Right ventricle myocardium superior (tissue), 1 donor: ENCODE results near the gene TRIM41. TPM values are rescaled to one million over a fixed set of nuclear protein-coding genes. Genes with fewer than 3 reads are reported as not detected.
A peak's percentile ranks its signal among the peaks of the same experiment; 100 is the strongest.

Experiments
- ATAC-seq: fragments of 200-7000 bp; cut with Tn5 transposase; one replicate; pipeline ENCODE4 v1.9.1; 2020; ENCODE audit warnings: mild to moderate bottlenecking; ENCODE audit not compliant: poor library complexity
- DNase-seq: peaks from one replicate; pipeline ENCODE4 v3.0.0-alpha.2; 2020
- intact Hi-C: fragments of 100-400 bp; cut with DNase I; formaldehyde crosslinking; loops from one replicate; pipeline ENCODE4 v1.11.2; 2022
- total RNA-seq: library from RNA; stranded (reverse); fragmentation: NEBNext Ultra II Directional; extraction: Animal tissue kit (Norgen Biotek cat#: 25700); gene quantifications from one replicate; pipeline ENCODE4 v1.2.1, GENCODE V29; 2021
- donor health status: DM: no; HTN: yes; CAD: no; lungs with severe emphysema.

The TRIM41 gene
- total RNA-seq, 1 donor from 2014 or later = 20.7 TPM

DNA sequence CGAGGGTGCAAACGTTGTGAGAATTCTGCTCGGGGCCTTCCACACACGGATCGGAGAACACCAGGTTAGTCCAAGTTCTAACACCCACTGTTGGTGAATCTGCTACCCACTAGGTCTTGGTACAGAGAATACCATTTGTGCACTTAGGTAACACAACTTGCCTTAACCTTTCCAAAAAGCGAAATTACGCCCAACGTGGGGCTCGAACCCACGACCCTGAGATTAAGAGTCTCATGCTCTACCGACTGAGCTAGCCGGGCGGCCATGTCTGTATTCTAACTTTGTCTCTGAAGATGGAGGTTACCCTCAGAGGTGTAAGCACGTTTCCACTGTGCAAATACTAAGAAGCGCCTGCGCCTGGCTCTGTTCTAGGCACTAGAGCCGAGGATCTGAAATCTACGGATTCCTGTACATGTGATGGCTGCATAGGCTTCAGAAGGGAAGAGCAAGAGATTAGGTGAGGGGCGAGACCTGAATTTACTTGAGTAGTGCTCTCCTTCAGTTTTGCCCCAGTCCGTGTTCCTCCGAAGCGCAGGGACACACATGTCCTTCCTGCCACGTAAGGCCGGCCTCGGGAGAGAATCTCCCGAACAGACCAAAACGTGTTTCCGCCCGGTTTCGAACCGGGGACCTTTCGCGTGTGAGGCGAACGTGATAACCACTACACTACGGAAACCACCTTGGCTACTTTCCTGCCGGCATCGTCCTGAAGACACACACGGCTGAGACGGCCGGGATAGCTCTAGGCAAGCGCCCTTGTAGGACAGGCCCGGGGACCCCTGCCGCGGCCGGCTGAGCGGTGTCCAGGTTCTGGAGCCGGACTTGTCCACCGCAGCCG, 1.1 kb upstream of the TRIM41 start:
- intact Hi-C loops = loop anchor here (2.0 to 5.0 kb wide), 2 partner anchors 15 to 35 kb away; no protein-coding TSS in a partner anchor
- ATAC-seq = peak; percentile 71

GRCh38 chr5:181222630-181223057, 437 bp upstream of the TRIM41 start:
- ATAC-seq (peak; percentile 3), DNase-seq (no peak)
- intact Hi-C loops = loop anchor here (2.0 to 5.0 kb wide), 2 partner anchors 16 to 35 kb away; no protein-coding TSS in a partner anchor

More for the DNA sequence above, 1.1 kb upstream of the TRIM41 start:
- DNase-seq = peak; percentile 95

- peak; percentile 2 for ATAC-seq
- intact Hi-C loops = loop anchor here (2.0 to 5.0 kb wide), 3 partner anchors 17 to 37 kb away; partner anchors contain the start of gene RACK1
- DNase-seq = peak; percentile 71
Measured at GRCh38 chr5:181223729-181224389, 778 bp downstream of the TRIM41 start.

- intact Hi-C loops = loop anchor here (2.0 to 5.0 kb wide), 2 partner anchors 18 to 37 kb away; partner anchors contain the start of gene RACK1
- DNase-seq (peak; percentile 48), ATAC-seq (no peak)
Measured at GRCh38 chr5:181224390-181225229, 1.5 kb downstream of the TRIM41 start.

- DNase-seq (no peak), ATAC-seq (no peak)
- intact Hi-C loops = no loop called here
Measured at GRCh38 chr5:181229996-181230395, 6.9 kb downstream of the TRIM41 start.

DNA sequence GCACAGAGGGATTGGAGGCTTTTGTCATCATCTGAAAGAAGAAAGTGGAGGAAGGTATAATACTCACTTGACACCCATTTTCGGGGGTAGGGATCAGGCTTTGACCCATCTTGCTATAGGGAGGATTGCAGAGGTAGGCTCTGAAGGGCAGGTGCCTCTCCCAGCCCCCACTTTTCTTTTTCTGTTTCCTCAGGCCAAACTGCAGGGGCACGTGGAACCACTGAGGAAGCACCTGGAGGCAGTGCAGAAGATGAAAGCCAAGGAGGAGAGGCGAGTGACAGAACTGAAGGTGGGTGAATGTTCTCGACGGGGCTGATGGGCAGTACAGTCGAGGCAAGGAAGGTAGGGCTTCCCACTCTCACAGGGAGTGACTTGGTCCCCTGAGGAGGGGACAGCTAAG, 7.5 kb downstream of the TRIM41 start:
- DNase-seq (no peak), ATAC-seq (no peak)
- intact Hi-C loops = no loop called here

DNA sequence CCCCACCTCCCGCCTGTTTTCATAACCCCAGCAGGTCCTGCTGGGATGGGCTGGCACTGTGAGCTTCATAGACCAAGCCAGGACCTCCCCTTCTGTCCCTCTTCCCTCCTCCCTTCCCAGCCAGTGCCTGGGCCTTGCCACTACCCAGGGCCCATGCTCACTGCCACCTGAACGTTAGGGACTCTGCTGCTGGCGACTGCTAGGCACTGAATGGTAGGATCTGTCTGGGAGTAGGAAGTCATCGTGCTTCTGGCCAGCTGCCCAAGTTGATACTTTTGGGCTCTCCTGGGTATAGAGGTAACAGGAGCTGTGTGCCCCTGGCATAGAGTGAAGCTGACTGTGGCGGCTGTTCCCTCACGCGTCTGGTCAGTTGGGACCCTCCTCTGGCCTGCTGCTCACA, 8.4 kb downstream of the TRIM41 start:
- intact Hi-C loops = no loop called here
- no peak for DNase-seq
- no peak for ATAC-seq

DNA sequence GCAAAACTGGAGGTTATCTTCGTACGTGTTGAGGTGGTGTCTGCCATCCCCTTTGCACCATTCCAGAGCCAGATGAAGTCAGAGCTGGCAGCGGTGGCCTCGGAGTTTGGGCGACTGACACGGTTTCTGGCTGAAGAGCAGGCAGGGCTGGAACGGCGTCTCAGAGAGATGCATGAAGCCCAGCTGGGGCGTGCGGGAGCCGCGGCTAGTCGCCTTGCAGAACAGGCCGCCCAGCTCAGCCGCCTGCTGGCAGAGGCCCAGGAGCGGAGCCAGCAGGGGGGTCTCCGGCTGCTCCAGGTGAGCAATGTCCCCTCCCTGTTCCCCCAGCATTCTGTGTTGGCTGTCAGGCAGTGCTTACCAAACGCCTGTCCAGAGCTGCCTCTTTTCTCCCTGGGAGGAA, 9.5 kb downstream of the TRIM41 start:
- DNase-seq (no peak), ATAC-seq (no peak)
- intact Hi-C loops = no loop called here

DNA sequence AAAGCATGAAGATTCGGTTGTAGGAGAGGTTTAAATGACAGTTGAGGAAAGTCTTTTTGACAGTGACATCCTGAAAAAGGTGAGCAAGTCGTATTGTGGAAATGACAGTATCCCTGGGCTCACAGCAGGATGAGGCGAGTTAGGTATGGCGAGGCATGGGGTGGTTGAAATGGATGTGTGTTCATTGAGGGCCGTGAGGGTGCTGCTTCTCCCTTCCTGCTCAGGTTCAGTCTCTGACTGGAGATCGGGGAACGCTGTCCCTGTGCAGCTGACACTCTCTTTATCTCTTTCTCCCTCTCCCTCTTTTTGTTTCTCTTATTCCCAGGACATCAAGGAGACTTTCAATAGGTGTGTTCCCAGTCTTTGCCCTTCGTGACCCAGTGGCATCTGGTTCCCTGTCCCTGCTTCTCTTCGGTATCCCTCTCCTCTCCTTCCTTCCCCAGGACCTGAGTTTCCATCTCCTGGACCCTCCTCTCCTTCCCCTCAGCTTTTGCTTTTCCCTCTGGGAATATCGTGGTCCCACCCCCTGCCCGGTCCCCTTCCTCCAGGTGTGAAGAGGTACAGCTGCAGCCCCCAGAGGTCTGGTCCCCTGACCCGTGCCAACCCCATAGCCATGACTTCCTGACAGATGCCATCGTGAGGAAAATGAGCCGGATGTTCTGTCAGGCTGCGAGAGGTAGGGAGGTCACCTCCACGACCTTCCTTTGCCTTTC, 10.2 kb downstream of the TRIM41 start:
- DNase-seq (no peak), ATAC-seq (no peak)
- intact Hi-C loops = no loop called here

DNA sequence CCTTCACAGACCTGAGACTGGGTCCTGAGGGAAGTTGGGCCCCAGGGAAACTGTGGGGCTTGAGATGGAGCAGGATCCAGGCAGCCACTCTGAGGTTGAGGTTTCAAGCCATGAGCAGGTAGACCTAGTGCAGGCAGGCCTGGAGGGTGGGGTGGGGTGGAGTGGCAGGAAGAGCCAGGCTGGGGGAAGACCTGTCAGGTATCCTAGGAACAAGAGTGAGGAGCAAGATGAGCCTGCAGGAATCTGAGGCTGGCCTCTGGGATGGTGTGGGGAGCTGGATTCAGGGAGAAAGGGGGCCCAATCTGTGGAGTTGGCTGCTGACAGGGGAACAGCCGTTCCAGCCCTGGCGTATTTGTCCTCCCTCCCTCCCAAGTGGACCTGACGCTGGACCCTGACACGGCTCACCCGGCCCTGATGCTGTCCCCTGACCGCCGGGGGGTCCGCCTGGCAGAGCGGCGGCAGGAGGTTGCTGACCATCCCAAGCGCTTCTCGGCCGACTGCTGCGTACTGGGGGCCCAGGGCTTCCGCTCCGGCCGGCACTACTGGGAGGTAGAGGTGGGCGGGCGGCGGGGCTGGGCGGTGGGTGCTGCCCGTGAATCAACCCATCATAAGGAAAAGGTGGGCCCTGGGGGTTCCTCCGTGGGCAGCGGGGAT, 10.8 kb downstream of the TRIM41 start:
- ATAC-seq (no peak), DNase-seq (no peak)
- intact Hi-C loops = no loop called here

- intact Hi-C loops = no loop called here
- DNase-seq (no peak), ATAC-seq (no peak)
Measured at GRCh38 chr5:181234455-181235306, 11.6 kb downstream of the TRIM41 start.

- no peak for ATAC-seq
- intact Hi-C loops = no loop called here
- DNase-seq = no peak
Measured at GRCh38 chr5:181235323-181235688, 12.2 kb downstream of the TRIM41 start.

DNA sequence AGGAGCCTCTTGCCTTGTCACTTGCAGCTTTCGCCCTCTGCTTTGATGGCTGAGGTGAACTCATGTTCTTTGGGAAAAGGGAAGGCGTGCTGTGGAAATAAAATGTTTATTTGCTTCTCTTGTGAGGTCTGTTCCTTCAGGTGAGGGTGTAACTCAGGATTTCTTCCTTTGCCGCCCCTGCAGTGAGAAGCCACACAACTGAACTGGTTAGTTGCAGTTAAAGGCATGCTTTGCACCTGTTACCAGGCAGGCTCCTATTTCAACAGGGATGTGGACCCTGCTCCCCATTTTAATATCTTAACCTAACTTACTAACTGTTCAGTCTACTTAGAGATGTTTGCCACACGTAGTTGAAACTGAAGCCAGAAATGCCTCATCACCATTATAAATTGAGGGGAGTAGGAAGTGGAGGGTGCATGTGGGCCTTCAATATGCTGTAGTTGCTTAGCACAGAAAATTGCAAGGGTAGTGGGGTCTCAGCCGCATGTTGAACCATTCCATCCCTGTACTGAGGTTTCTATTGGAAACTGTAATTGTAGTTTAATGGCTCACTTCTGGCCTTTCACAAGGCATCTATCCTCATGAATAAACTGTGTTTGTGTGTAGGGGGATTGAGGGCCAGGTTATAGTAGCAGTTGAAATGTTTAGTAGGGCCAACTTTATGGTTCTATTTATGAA, 12.7 kb downstream of the TRIM41 start:
- DNase-seq (no peak), ATAC-seq (no peak)
- intact Hi-C loops = no loop called here

DNA sequence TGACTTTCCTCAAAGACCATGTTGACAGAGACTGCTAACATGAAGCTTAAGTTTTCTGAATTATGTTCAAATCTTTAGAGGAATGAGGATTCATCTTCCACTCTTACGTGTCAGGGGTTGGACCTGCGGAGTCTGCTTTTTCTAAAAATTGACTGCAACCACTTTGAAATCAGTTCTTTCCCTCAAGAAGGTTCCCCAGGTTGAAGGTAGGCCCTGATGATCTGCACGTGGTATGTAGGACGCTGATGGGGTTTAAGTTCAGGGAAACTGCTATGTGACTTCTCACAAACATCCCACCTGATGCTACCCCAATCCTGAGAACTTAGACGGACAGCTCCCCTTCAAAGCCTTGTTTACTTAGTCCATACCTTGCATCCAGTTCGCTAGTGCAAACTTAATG, 13.4 kb downstream of the TRIM41 start:
- ATAC-seq = no peak
- intact Hi-C loops = no loop called here
- DNase-seq = no peak

GRCh38 chr5:181236954-181237641, 14.0 kb downstream of the TRIM41 start:
- intact Hi-C loops = no loop called here
- DNase-seq (no peak), ATAC-seq (no peak)
